ENCODE data around the gene CLASP1.

GRCh38 chr2:121659933-121660332 lies 10.7 kb upstream of the CLASP1 start:
- no peak for TF ChIP-seq CTCF (conservative IDR thresholded peaks at IDR 0.05; ENCODE audit: low read length)
- no peak for TF ChIP-seq EZH2phosphoT487 (IDR thresholded peaks at IDR 0.05; ENCODE audit: borderline replicate concordance, low read depth, low read length)
